HG03095 (cell line): ENCODE measurements around the gene MPL.

Source experiments
- ATAC-seq: cut with Tn5 transposase; IDR thresholded peaks from one replicate; pipeline ENCODE4 v1.9.1; 2021; ENCODE audit warnings: moderate library complexity; ENCODE audit not compliant: unreplicated experiment

Gene MPL

DNA sequence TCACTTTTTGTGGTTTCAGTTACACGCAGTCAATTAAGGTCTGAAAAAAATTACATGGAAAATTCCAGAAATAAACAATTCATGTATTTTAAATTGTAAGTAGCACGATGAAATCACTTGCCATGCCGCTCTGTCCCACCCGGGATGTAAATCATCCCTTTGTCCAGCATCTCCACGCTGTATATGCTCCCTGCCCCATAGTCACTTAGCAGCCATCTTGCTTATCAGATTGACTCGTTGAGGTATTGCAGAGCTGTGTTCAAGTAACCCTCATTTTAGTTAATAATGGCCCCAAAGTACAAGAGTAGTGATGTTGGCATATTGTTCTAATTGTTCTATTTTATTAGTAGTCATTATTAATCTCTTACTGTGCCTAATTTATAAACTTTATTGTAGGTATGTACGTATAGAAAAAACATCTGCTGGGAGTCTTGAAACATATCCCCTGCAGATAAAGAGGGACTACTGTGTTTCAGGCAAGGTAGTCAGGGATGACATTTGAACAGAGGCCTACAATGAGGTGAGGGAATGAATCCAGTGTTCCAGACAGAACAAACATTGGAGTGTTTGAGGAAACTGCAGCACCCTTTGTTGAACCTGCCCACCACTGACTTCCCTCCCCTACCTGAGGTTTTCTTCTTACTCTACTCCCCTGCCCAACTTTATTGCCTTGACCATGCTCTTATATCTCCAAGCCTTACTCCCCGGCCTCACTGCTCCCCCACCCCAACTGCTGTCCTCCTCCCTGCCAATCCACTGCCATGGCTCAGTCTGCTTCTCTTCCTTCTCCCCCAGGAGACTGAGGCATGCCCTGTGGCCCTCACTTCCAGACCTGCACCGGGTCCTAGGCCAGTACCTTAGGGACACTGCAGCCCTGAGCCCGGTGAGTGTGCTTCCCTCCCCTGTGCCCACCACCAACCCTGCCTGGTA is 14.1 kb downstream of the MPL start:
- ATAC-seq: no peak

GRCh38 chr1:43352351-43352705 is 14.7 kb downstream of the MPL start:
- no peak for ATAC-seq

DNA sequence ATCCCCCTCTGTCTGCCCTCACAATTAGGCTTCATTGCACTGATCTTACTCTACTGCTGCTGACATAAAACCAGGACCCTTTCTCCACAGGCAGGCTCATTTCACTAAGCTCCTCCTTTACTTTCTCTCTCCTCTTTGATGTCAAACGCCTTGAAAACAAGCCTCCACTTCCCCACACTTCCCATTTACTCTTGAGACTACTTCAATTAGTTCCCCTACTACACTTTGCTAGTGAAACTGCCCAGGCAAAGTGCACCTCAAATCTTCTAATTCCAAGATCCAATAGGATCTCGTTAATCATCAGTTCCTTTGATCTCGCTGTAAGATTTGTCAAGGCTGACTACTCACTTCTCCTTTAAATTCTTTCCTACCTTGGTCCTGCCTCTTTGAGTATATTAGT is 15.3 kb downstream of the MPL start:
- no peak for ATAC-seq

- no peak for ATAC-seq
Measured at GRCh38 chr1:43354471-43354870, 16.9 kb downstream of the MPL start.

- ATAC-seq: no peak
Measured at GRCh38 chr1:43354936-43355335, 17.3 kb downstream of the MPL start.

GRCh38 chr1:43357251-43357650 is 19.6 kb downstream of the MPL start:
- no peak for ATAC-seq

DNA sequence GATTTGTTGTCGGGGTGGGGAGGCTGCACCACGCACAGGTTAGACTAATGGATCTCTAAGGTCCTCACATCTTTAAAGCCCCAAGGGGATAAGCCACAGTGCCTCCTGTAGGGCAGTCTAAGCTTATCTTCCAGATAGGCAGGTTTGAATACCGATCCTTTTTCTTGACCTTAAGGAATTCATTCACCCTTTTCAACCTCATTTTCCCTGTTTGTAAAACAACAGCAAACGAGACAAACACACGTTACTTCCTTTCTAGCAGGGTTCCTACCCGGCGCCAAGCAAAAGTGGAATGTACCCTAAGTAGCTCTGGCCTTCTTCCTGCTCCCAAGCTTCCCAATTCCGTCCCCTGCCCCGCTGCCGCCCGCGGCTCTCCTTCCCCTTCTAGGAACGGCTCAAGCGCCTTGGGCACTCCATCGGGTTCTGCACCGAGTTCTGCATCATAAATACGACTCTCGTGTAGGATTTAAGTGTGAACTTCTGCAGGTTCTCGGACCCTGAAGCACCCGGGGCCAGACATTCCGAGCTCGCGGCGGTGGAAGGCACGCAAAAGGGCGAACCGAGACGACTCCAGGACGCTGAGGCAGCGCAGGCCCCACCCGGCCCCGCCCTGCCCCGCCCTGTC is 20.6 kb downstream of the MPL start:
- no peak for ATAC-seq

DNA sequence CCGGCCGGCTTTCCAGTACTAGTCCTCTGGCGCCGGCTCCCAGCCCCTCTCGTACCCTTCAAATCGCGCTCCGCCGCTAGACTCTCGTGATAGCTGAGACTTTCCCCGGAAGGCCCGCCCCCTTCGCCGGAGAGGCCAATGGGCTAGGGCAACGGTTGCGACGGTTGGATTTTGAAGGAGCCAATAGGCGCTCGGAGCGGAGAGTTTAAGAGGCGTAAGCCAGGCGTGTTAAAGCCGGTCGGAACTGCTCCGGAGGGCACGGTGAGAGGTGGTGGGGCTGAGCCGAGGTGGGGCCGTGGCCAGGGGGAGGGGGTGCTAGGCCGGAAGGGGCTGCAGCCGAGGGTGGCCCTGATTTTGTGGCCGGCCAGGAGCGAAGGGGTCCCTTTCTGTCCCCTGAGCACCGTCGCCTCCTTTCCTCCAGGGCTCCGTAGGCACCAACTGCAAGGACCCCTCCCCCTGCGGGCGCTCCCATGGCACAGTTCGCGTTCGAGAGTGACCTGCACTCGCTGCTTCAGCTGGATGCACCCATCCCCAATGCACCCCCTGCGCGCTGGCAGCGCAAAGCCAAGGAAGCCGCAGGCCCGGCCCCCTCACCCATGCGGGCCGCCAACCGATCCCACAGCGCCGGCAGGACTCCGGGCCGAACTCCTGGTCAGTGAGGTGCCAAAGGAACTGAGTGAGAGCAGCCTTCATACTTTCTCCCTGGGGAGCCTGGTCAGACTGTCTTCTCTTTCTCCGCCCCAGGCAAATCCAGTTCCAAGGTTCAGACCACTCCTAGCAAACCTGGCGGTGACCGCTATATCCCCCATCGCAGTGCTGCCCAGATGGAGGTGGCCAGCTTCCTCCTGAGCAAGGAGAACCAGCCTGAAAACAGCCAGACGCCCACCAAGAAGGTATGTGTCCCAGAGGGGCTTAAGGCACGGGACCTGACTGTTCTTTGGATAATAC is 21.4 kb downstream of the MPL start, which contains the start of gene CDC20:
Gene CDC20, plus strand, starts transcription at position 236 of the 948 bp plus-strand sequence. Its CDS starts 235 bp downstream, at position 471.
- ATAC-seq: peak; percentile 91

GRCh38 chr1:43359696-43360095 is 22.1 kb downstream of the MPL start:
- no peak for ATAC-seq

DNA sequence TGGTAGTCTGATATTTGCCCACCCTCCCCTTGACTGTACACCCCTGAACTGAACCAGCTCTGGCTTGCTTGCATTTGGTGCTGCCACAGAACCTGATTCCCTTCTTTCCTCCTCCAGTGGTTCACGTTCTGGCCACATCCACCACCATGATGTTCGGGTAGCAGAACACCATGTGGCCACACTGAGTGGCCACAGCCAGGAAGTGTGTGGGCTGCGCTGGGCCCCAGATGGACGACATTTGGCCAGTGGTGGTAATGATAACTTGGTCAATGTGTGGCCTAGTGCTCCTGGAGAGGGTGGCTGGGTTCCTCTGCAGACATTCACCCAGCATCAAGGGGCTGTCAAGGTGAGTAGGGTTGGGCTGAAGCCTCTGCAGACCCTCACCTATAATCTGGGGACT is 23.0 kb downstream of the MPL start:
- ATAC-seq: no peak

DNA sequence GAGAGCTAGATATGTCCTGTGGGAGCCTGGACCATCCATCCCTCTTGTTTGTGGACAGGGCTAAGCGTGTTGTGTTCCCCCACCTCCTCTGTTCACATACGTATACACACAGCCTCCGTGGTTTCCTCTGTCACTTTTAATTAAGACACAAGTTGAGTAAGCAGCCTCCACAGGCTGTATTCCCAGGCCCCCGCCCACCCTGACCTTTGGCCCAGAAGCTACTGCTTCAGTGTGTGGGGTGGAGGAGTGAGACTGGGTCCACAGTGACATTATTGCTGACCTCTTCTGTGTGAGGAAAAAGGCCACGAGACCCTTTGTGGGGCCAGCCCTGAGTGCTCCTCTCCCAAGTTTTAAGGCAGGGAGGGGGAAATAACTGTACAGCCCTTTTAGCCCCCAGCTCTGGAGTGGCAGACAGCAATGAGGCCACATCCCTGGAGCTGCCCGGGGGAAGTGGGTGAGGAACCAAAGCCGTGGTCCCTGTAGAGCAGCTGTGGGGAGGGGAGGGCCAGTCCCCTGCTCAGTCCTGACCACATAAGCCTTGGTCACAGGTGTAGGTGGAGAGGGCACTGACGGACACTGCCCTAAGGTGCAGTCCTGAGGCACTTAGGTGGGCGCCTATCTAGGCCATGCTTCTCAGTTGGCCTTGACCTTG is 25.8 kb downstream of the MPL start:
- ATAC-seq: no peak

DNA sequence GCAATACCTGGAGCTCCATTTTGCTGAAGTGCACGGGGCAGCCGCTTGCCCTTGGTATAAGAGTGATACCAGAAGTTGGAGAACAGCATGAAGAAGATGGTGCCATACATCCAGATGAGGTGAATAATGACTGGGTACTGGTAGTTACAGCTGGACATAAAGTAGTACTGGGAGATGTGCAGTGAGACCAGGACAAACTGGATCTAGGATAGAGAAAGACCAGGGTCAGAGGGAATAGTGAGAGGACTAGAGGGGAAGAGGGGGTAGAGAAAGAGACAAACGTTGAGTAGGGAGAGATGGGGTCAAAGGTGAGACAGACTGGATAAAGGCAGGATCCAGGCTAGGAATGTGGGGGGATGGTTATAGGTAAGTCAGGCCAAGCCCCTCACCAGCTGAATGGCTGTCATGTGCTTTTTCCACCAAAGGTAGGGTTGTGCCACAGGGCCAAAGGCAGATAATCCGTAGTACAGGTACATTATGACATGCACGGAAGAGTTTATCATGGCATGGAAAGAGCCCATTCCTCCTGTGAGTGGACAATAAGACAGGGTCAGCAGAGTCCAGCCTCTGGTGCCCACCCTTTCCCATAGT is 26.4 kb downstream of the MPL start:
- no peak for ATAC-seq

DNA sequence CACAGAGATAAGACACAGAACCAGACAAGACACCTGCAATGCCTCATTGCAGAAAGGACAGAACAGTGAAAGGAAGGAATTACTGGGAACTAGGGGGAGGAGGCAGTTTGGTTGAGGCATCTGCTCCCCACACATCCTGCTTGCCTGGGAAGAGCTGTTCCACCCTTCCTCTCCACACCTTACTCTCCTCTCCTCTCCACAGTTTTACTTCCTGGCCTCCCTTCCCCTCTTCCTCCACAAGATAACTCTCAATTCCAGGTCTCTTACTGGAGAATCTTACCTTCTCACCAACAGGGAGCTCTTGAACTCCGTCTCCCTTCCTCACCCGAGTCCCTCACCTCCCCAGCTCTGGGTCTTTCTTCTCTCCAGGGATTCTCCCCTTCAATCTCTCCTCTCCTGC is 28.1 kb downstream of the MPL start:
- no peak for ATAC-seq

- no peak for ATAC-seq
Measured at GRCh38 chr1:43366179-43366578, 28.6 kb downstream of the MPL start.

GRCh38 chr1:43366601-43367025 is 29.0 kb downstream of the MPL start:
- no peak for ATAC-seq

- peak; percentile 29 for ATAC-seq
Measured at GRCh38 chr1:43367026-43367903, 29.6 kb downstream of the MPL start.

DNA sequence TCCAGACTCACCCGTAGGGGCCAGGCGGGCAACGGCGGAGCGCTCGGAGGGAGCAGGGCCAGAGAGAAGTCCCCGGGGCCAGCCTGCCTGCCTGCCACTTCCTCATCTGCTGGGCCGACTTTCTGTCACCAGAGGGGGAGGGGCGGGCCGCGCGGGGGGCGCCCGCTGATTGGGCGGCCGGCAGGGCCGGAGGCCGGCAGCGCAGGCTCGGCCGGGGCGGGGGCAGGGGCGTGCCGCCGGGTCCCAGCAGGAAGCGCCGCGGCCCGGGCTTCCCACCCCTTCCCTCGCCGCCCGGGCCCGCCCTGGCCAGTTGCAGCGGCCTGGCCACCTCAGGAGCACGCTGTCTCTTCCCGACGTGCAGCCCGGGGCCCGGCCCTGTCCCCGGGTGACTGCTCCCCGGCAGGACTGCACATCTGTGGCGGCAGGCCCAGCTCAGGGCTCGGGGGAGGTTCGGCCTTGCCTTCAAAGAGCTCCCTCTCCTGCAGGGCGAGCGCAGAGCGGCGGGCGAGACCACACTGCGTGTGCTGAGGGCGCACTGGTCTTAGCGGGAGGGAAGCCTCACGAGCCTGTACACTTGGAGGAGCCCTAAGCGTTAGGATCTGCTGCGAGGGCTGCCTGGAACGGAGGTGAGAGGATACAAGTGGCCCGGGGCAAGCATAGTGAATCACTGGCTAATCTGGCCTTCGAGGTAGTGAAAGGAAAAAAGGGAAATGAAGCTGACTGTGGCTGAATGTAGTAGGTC is 30.5 kb downstream of the MPL start, which contains the start of gene ELOVL1:
Gene ELOVL1, minus strand, starts transcription at position 108 of the 742 bp plus-strand sequence. CDS start 2,402 bp downstream, outside the sequence.
- ATAC-seq: peak; percentile 65

DNA sequence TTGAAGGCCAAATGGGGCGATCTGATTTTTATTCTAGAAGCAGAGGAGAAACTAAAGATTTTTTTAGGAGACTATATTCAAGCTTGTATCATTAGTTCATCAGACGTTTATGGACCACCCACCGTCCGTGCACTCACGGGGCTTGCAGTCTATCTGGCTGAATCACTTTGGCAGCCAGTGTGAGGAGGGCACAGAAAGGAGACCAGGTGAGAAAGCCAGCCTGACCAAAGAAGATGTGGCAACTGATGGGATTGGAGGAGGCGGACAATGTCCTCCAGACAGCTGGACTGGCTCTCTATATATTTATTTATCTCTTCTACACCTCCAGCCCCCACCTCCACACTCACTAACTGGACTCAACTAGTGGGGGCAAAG is 31.0 kb downstream of the MPL start:
- ATAC-seq: no peak
